Vagina (tissue), 2 donors: ENCODE data around the gene CPN2. TPM values are rescaled to one million over a fixed set of nuclear protein-coding genes. Genes with fewer than 3 reads are reported as not detected.

Experiments used
- DNase-seq, 2 donors: peaks; one replicate each; pipeline ENCODE4 v3.0.0-alpha.2; 2017; ENCODE audit errors: extremely low spot score in 2 of 2
- H3K27ac ChIP-seq: fragments of 200-600 bp; sonication (generic); one replicate; pipeline ENCODE4 v1.5.1; 2019
- H3K27me3 ChIP-seq: fragments of 200-600 bp; sonication (generic); one replicate; pipeline ENCODE4 v1.5.1; 2019
- H3K36me3 ChIP-seq, 2 donors: fragments of 200-600 bp; sonication (generic); one replicate each; pipeline ENCODE4 v1.5.1; 2017 to 2019
- H3K4me1 ChIP-seq: fragments of 200-600 bp; sonication (generic); one replicate; pipeline ENCODE4 v1.5.1; 2019
- H3K4me3 ChIP-seq, 2 donors: fragments of 200-600 bp; sonication (generic); 1 replicate in 1 of 2; 2 replicates in 1 of 2; pipeline ENCODE4 v1.5.1; 2016 to 2019
- H3K9me3 ChIP-seq: fragments of 200-600 bp; sonication (generic); one replicate; pipeline ENCODE4 v1.5.1; 2019
- POLR2A ChIP-seq, 2 donors: fragments of 450-650 bp; IDR thresholded peaks; one replicate each; pipeline ENCODE4 v1.6.1; 2017; ENCODE audit warnings: antibody characterized with exemption in 2 of 2, mild to moderate bottlenecking in 2 of 2, moderate library complexity in 2 of 2
- POLR2AphosphoS5 ChIP-seq, 2 donors: sonication (generic); formaldehyde crosslinking; IDR thresholded peaks; one replicate each; pipeline ENCODE4 v1.9.0; 2017; ENCODE audit warnings: antibody characterized with exemption in 2 of 2, mild to moderate bottlenecking in 2 of 2, low read depth in 1 of 2; ENCODE audit not compliant: insufficient read depth in 1 of 2
- intact Hi-C: fragments of 100-400 bp; cut with DNase I; formaldehyde crosslinking; loops from one replicate; pipeline ENCODE4 v1.15.1; 2023
- total RNA-seq: library from RNA; depleted of rRNA; stranded (reverse); fragments of >200 nt; gene quantifications from one replicate; pipeline ENCODE4 v1.2.3, GENCODE V29; 2016
- TF ChIP-seq, protein P1 (sequence below), 3 experiments: fragments of 450-650 bp in 2 of 3; fragments of 200-600 bp in 1 of 3; sonication (generic) in 1 of 3; IDR thresholded peaks; one replicate each; pipeline ENCODE4 v1.5.1; 2017 to 2019; ENCODE audit warnings: antibody characterized with exemption in 3 of 3, mild to moderate bottlenecking in 2 of 3, moderate library complexity in 2 of 3

CPN2 gene
- total RNA-seq, 1 donor from 2014 or later: not detected

DNA sequence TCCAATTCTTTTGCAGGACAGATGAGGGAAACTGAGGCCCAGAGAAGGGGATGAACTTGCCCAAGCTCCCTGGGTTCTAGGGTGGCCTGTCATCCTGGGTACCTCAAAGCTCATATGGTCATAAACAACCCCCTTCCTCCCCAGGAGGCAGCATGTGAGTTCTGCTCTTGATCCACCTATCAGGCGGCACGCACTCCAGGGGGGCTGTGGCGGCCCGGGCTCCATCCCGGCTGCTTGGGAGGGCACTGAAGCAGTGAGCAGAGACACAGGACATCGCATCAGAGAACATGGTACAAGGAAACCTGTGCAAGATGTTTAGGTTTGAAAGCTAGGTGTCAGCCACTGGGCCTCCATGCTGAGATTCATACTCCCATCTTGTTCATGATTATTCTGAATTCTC, 34.2 kb downstream of the CPN2 start:
- no peak for DNase-seq
- no peak overlapping the region for H3K27ac ChIP-seq
- intact Hi-C loops: loop anchor here (5.0 kb wide), 1 partner anchor 315 kb away; no protein-coding TSS in a partner anchor
- H3K27me3 ChIP-seq: no peaks in the 10 kb centered on the region
- no peaks in the 10 kb centered on the region for H3K36me3 ChIP-seq
- H3K4me1 ChIP-seq: peaks cover 44% of the 10 kb centered on the region
- TF ChIP-seq POLR2AphosphoS5 (IDR thresholded peaks at IDR 0.05; ENCODE audit: insufficient read depth in 1 of 2, low read depth in 1 of 2) (no peak), POLR2A (IDR thresholded peaks at IDR 0.05) (no peak)
- TF ChIP-seq, protein P1, sequence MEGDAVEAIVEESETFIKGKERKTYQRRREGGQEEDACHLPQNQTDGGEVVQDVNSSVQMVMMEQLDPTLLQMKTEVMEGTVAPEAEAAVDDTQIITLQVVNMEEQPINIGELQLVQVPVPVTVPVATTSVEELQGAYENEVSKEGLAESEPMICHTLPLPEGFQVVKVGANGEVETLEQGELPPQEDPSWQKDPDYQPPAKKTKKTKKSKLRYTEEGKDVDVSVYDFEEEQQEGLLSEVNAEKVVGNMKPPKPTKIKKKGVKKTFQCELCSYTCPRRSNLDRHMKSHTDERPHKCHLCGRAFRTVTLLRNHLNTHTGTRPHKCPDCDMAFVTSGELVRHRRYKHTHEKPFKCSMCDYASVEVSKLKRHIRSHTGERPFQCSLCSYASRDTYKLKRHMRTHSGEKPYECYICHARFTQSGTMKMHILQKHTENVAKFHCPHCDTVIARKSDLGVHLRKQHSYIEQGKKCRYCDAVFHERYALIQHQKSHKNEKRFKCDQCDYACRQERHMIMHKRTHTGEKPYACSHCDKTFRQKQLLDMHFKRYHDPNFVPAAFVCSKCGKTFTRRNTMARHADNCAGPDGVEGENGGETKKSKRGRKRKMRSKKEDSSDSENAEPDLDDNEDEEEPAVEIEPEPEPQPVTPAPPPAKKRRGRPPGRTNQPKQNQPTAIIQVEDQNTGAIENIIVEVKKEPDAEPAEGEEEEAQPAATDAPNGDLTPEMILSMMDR (IDR thresholded peaks at IDR 0.05): no peak
- no peak overlapping the region for H3K4me3 ChIP-seq
- H3K9me3 ChIP-seq: no peaks in the 10 kb centered on the region

- Histone ChIP-seq H3K4me1 (peaks cover 45% of the 10 kb centered on the region), H3K27ac (peak overlapping the region; percentile 41)
Measured at GRCh38 chr3:194315965-194316361, 35.2 kb downstream of the CPN2 start.

GRCh38 chr3:194315088-194315964, 35.8 kb downstream of the CPN2 start:
- Histone ChIP-seq H3K9me3 (no peaks in the 10 kb centered on the region), H3K4me1 (peaks cover 45% of the 10 kb centered on the region), H3K27me3 (no peaks in the 10 kb centered on the region), H3K36me3 (no peaks in the 10 kb centered on the region), H3K27ac (peak overlapping the region; percentile 63), H3K4me3 (peak overlapping the region; percentile 41 to 46)
- intact Hi-C loops: loop anchor here (2.0 to 5.0 kb wide), 2 partner anchors 181 to 313 kb away; no protein-coding TSS in a partner anchor
- TF ChIP-seq, protein P1 (IDR thresholded peaks at IDR 0.05): peak; percentile 48 to 97 (median 90)
- no peak for TF ChIP-seq POLR2A (IDR thresholded peaks at IDR 0.05)
- TF ChIP-seq POLR2AphosphoS5 (IDR thresholded peaks at IDR 0.05; ENCODE audit: insufficient read depth in 1 of 2, low read depth in 1 of 2): peak; percentile 3 to 81
- peak in 1 of 2 donors; percentile 96 for DNase-seq

More at GRCh38 chr3:194315965-194316361, 35.2 kb downstream of the CPN2 start:
- intact Hi-C loops: loop anchor here (2.0 to 5.0 kb wide), 2 partner anchors 181 to 314 kb away; no protein-coding TSS in a partner anchor
- H3K36me3 ChIP-seq: no peaks in the 10 kb centered on the region
- DNase-seq: no peak
- TF ChIP-seq, protein P1 (IDR thresholded peaks at IDR 0.05): peak in 1 of 3 experiments; percentile 15
- no peak for TF ChIP-seq POLR2A (IDR thresholded peaks at IDR 0.05)
- TF ChIP-seq POLR2AphosphoS5 (IDR thresholded peaks at IDR 0.05; ENCODE audit: insufficient read depth in 1 of 2, low read depth in 1 of 2): no peak
- peak overlapping the region in 1 of 2 donors; percentile 46 for H3K4me3 ChIP-seq
- no peaks in the 10 kb centered on the region for H3K27me3 ChIP-seq
- no peaks in the 10 kb centered on the region for H3K9me3 ChIP-seq

DNA sequence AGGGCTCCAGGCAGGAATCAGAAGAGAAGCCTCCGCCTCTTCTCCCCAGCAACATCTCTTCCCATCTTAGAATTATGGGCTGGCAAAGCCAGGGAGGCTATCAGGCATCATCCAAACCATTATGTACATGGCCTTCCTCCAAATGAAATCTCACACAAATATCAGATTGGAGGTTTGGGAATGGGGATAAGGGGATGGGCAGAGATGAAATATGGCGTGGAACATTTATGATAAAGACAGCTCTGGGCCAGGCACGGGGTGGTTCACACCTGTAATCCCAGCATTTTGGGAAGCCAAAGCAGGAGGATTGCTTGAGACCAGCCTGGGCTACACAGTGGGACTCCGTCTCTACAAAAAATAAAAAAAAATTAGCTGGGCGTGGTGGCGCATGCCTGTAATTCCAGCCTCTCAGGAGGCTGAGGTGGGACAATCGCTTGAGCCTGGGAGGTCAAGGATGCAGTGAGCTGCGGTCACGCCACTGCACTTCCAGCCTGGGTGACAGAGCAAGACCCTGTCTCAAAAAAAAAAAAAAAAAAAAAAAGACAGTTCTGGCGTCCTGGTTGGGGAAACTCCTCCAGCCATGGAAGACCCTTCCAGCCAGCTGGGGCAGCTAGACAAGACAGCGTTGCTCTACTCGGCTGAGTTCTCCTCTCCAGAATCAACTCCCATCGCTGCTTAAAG, 36.6 kb downstream of the CPN2 start:
- DNase-seq: no peak
- Histone ChIP-seq H3K36me3 (no peaks in the 10 kb centered on the region), H3K4me1 (peaks cover 45% of the 10 kb centered on the region), H3K9me3 (no peaks in the 10 kb centered on the region), H3K27ac (peak overlapping the region; percentile 63), H3K4me3 (peak overlapping the region in 1 of 2 donors; percentile 46), H3K27me3 (no peaks in the 10 kb centered on the region)
- no peak for TF ChIP-seq POLR2A (IDR thresholded peaks at IDR 0.05)
- TF ChIP-seq POLR2AphosphoS5 (IDR thresholded peaks at IDR 0.05; ENCODE audit: insufficient read depth in 1 of 2, low read depth in 1 of 2): no peak
- TF ChIP-seq, protein P1 (IDR thresholded peaks at IDR 0.05): no peak
- intact Hi-C loops: loop anchor here (2.0 to 5.0 kb wide), 2 partner anchors 180 to 312 kb away; no protein-coding TSS in a partner anchor
